MV-4-11 (cell line): ENCODE measurements around the gene PRLHR.

Source experiments
- DNase-seq: peaks from one replicate; lab custom pipeline; 2025; lab: John Stamatoyannopoulos, UW

PRLHR gene

GRCh38 chr10:118587881-118588651, 7.4 kb downstream of the PRLHR start:
- DNase-seq: no peak

- DNase-seq: no peak
Observed at GRCh38 chr10:118586911-118587310, 8.5 kb downstream of the PRLHR start.

GRCh38 chr10:118585794-118586193, 9.7 kb downstream of the PRLHR start:
- DNase-seq: no peak

- DNase-seq: no peak
Observed at GRCh38 chr10:118585234-118585633, 10.2 kb downstream of the PRLHR start.

- DNase-seq: peak; percentile 13
Observed at GRCh38 chr10:118584181-118584954, 11.1 kb downstream of the PRLHR start.

GRCh38 chr10:118583611-118584010, 11.8 kb downstream of the PRLHR start:
- no peak for DNase-seq

- no peak for DNase-seq
Observed at GRCh38 chr10:118582511-118582910, 12.9 kb downstream of the PRLHR start.

- no peak for DNase-seq
Observed at GRCh38 chr10:118581340-118581739, 14.1 kb downstream of the PRLHR start.

- no peak for DNase-seq
Observed at GRCh38 chr10:118580702-118581101, 14.7 kb downstream of the PRLHR start.

GRCh38 chr10:118573512-118573911, 21.9 kb downstream of the PRLHR start:
- DNase-seq: no peak

GRCh38 chr10:118572256-118573041, 23.0 kb downstream of the PRLHR start:
- no peak for DNase-seq

GRCh38 chr10:118571123-118571522, 24.3 kb downstream of the PRLHR start:
- no peak for DNase-seq

- DNase-seq: no peak
Observed at GRCh38 chr10:118570591-118570990, 24.9 kb downstream of the PRLHR start.

GRCh38 chr10:118569882-118570252, 25.6 kb downstream of the PRLHR start:
- DNase-seq: no peak

- peak; percentile 58 for DNase-seq
Observed at GRCh38 chr10:118569241-118569881, 26.1 kb downstream of the PRLHR start.

- DNase-seq: peak; percentile 28
Observed at GRCh38 chr10:118568327-118568848, 27.1 kb downstream of the PRLHR start.

GRCh38 chr10:118567701-118568248, 27.7 kb downstream of the PRLHR start:
- no peak for DNase-seq

- DNase-seq: no peak
Observed at GRCh38 chr10:118566911-118567310, 28.5 kb downstream of the PRLHR start.

GRCh38 chr10:118565301-118566075, 30.0 kb downstream of the PRLHR start:
- DNase-seq: no peak

GRCh38 chr10:118564652-118565051, 30.8 kb downstream of the PRLHR start:
- no peak for DNase-seq

GRCh38 chr10:118564114-118564513, 31.3 kb downstream of the PRLHR start:
- no peak for DNase-seq
